Left cardiac atrium (tissue), 4 donors: ENCODE measurements around the gene PGLYRP1. TPM values are rescaled to one million over a fixed set of nuclear protein-coding genes. Genes with fewer than 3 reads are reported as not detected.
A peak's percentile ranks its signal among the peaks of the same experiment; 100 is the strongest.

Experiments
- ATAC-seq, 2 donors: fragments of 200-7000 bp; cut with Tn5 transposase; one replicate each; pipeline ENCODE4 v1.9.1; 2020; ENCODE audit warnings: mild to moderate bottlenecking in 2 of 2, moderate library complexity in 2 of 2
- DNase-seq: peaks from one replicate; pipeline ENCODE4 v3.0.0-alpha.2; 2020
- intact Hi-C, 2 donors: fragments of 100-400 bp; cut with DNase I; formaldehyde crosslinking; loops; one replicate each; pipeline versions ENCODE4 v1.14.1 to v1.15.1; 2022 to 2023
- total RNA-seq, 2 donors: library from RNA; stranded (reverse); fragmentation: NEBNext Ultra II Directional; extraction: Animal tissue kit (Norgen Biotek cat#: 25700); gene quantifications; one replicate each; pipeline ENCODE4 v1.2.1, GENCODE V29; 2021
- donor health status: DM: no; HTN: yes; CAD: no.
- donor health status: DM: no; HTN: yes; CAD: no; lungs with severe emphysema.
- donor health status: DM: yes; HTN: yes; CAD: no.
- donor health status: Dilated cardiomyopathy.

PGLYRP1 gene
- total RNA-seq, 2 donors from 2014 or later: 0.32 TPM; not detected in 1

GRCh38 chr19:46009530-46010510, 13.0 kb downstream of the PGLYRP1 start:
- ATAC-seq: peak; percentile 71 to 73
- peak; percentile 63 for DNase-seq
- intact Hi-C loops: no loop called here

- intact Hi-C loops: no loop called here
- ATAC-seq: peak in 1 of 2 donors; percentile 14
- no peak for DNase-seq
Observed at GRCh38 chr19:46006411-46006810, 16.4 kb downstream of the PGLYRP1 start.

- DNase-seq (no peak), ATAC-seq (no peak)
- intact Hi-C loops: no loop called here
Observed at GRCh38 chr19:46002678-46003275, 20.1 kb downstream of the PGLYRP1 start.

- DNase-seq (peak; percentile 51), ATAC-seq (peak; percentile 64 to 67)
- intact Hi-C loops: no loop called here
Observed at GRCh38 chr19:46000491-46001246, 22.2 kb downstream of the PGLYRP1 start.

GRCh38 chr19:45999653-46000121, 23.2 kb downstream of the PGLYRP1 start:
- DNase-seq (peak; percentile 39), ATAC-seq (no peak)
- intact Hi-C loops: no loop called here

GRCh38 chr19:45998834-45999233, 24.0 kb downstream of the PGLYRP1 start:
- intact Hi-C loops: no loop called here
- no peak for DNase-seq
- ATAC-seq: no peak

GRCh38 chr19:45996933-45997332, 25.9 kb downstream of the PGLYRP1 start:
- DNase-seq (no peak), ATAC-seq (no peak)
- intact Hi-C loops: no loop called here

- no peak for DNase-seq
- peak in 1 of 2 donors; percentile 5 for ATAC-seq
- intact Hi-C loops: no loop called here
Observed at GRCh38 chr19:45995715-45996385, 27.0 kb downstream of the PGLYRP1 start.

GRCh38 chr19:45994998-45995714, 27.7 kb downstream of the PGLYRP1 start, which contains the start of gene CCDC61:
TSS of gene CCDC61 (plus strand) at chr19:45995467. CDS start at chr19:46003019, 7,552 bp downstream.
- intact Hi-C loops: no loop called here
- ATAC-seq (peak; percentile 98 to 99), DNase-seq (peak; percentile 94)

GRCh38 chr19:45994456-45994997, 28.3 kb downstream of the PGLYRP1 start:
- intact Hi-C loops: no loop called here
- ATAC-seq: peak in 1 of 2 donors; percentile 5
- no peak for DNase-seq

GRCh38 chr19:45990113-45990728, 32.6 kb downstream of the PGLYRP1 start:
- no peak for DNase-seq
- ATAC-seq: no peak
- intact Hi-C loops: no loop called here

GRCh38 chr19:45985321-45985720, 37.5 kb downstream of the PGLYRP1 start:
- ATAC-seq: no peak
- no peak for DNase-seq
- intact Hi-C loops: no loop called here

GRCh38 chr19:45981350-45981749, 41.5 kb downstream of the PGLYRP1 start:
- ATAC-seq: no peak
- DNase-seq: no peak
- intact Hi-C loops: no loop called here

- no peak for DNase-seq
- intact Hi-C loops: no loop called here
- ATAC-seq: no peak
Observed at GRCh38 chr19:45978156-45978555, 44.7 kb downstream of the PGLYRP1 start.

- intact Hi-C loops: no loop called here
- DNase-seq (no peak), ATAC-seq (no peak)
Observed at GRCh38 chr19:45976178-45976577, 46.7 kb downstream of the PGLYRP1 start.

- intact Hi-C loops: no loop called here
- DNase-seq: no peak
- no peak for ATAC-seq
Observed at GRCh38 chr19:45975306-45976070, 47.4 kb downstream of the PGLYRP1 start.
